Adrenal gland (tissue), 5 donors: ENCODE measurements around the gene PHOSPHO2.

ENCODE experiments used
- POLR2A ChIP-seq, 2 donors: fragments of 450-650 bp; IDR thresholded peaks; one replicate each; pipeline ENCODE4 v1.6.1; 2017; ENCODE audit warnings: antibody characterized with exemption in 2 of 2, mild to moderate bottlenecking in 2 of 2, moderate library complexity in 1 of 2
- TF ChIP-seq, protein P1 (sequence below), 6 experiments: fragments of 450-650 bp in 4 of 6; fragments of 200-600 bp in 2 of 6; sonication (generic) in 1 of 6; IDR thresholded peaks; 1 replicate in 5 of 6; 2 replicates in 1 of 6; pipeline versions ENCODE4 v1.5.1 to v1.8.0; 2016 to 2021; ENCODE audit warnings: antibody characterized with exemption in 6 of 6, mild to moderate bottlenecking in 2 of 6, moderate library complexity in 1 of 6
- donor health status: DM: no; HTN: no; CAD: no.

DNA sequence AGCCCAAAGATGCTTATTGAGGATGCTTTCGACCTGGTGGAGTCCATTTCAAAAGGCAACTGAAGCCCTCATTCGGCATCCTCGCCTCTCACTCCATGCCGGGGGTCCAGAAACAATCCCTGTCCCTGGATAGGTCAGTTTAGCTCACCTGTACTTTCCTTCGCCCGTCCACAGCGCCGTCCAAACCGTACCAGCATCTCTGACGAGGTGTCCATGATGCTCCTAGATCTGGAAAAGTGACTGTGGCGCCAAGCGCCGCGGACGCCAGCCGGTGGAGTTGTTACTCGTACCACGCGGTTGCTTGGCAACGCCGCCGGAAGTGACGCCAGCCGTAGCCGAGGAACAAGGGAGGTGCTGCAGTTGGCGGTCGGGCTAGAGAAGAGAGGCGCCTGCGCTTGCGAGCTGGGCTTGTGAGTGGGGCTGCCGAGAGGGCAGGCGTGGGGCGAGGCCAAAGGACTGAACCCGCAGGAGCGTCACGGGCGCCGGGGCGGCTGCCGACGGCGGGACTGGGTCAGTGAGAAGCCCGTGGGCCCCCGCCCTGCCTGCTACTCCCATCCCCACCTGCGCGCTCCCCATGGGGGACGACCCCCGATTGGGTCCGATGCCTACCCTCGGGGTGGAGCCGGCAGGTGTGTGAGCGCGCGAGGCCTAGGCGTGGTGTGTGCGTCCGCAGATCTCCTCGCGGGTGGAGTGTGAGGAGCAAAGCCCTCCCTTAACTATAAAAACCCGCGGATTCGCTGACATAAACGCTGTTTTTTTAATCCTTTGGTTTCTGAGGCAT, at the start of gene PHOSPHO2, which contains the start of gene CFAP210:
- TF ChIP-seq, protein P1, sequence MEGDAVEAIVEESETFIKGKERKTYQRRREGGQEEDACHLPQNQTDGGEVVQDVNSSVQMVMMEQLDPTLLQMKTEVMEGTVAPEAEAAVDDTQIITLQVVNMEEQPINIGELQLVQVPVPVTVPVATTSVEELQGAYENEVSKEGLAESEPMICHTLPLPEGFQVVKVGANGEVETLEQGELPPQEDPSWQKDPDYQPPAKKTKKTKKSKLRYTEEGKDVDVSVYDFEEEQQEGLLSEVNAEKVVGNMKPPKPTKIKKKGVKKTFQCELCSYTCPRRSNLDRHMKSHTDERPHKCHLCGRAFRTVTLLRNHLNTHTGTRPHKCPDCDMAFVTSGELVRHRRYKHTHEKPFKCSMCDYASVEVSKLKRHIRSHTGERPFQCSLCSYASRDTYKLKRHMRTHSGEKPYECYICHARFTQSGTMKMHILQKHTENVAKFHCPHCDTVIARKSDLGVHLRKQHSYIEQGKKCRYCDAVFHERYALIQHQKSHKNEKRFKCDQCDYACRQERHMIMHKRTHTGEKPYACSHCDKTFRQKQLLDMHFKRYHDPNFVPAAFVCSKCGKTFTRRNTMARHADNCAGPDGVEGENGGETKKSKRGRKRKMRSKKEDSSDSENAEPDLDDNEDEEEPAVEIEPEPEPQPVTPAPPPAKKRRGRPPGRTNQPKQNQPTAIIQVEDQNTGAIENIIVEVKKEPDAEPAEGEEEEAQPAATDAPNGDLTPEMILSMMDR (IDR thresholded peaks at IDR 0.05) = no peak
- TF ChIP-seq POLR2A (IDR thresholded peaks at IDR 0.05) = peak; percentile 48 to 71
